ENCODE results near the gene SPINDOC.

DNA sequence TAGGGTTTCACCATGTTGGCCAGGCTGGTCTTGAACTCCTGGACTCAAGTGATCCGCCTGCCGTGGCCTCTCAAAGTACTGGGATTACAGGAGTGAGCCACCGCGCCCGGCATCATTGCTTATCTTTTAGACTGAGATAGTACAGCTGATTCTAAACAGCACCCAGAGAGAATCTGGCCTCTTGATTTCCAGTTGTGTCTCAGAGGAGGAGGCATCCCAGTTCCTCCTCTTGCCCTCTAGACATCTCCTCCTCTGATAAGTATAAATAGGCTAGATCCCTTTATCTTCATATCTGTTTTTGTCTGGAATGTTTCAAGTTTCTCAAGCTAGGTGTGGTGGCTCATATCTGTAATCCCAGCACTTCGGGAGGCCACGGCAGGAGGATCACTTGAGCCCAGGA, 32.7 kb downstream of the SPINDOC start:
- TF ChIP-seq GATA2 (IDR thresholded peaks at IDR 0.05; ENCODE audit: low read depth, low read length) (no peak), GATA3 (IDR thresholded peaks at IDR 0.05; ENCODE audit: low read depth, low read length) (no peak)
